GM08714 (cell line): Measurements from ENCODE around the gene URB1.
"Not testable (repeated sequence)": the region's sequence is repeated elsewhere in the genome, so short reads cannot be mapped to it uniquely, and the experiment has no call there.

Experiments used
- H3K4me3 ChIP-seq: fragments of 200-500 bp; sonication (Bioruptor generic); 2 replicates; pipeline ENCODE4 v1.5.1; 2014; ENCODE audit warnings: mild to moderate bottlenecking, low read length, inconsistent platforms
- ZNF274 ChIP-seq: IDR thresholded peaks from 2 replicates; pipeline ENCODE4 v1.6.1; 2012; ENCODE audit warnings: mild to moderate bottlenecking, low read depth, low read length

URB1 gene

GRCh38 chr21:32371913-32372314 is 20.9 kb downstream of the URB1 start:
- no peak overlapping the region for H3K4me3 ChIP-seq
- TF ChIP-seq ZNF274: no peak

- TF ChIP-seq ZNF274: no peak
- no peak overlapping the region for H3K4me3 ChIP-seq
Measured at GRCh38 chr21:32370998-32371766, 21.6 kb downstream of the URB1 start.

- not testable (repeated sequence) for H3K4me3 ChIP-seq
Measured at GRCh38 chr21:32368961-32369360, 23.9 kb downstream of the URB1 start.

GRCh38 chr21:32368386-32368785 is 24.4 kb downstream of the URB1 start:
- no peak overlapping the region for H3K4me3 ChIP-seq
- TF ChIP-seq ZNF274: no peak

- no peak for TF ChIP-seq ZNF274
Measured at GRCh38 chr21:32367158-32367557, 25.7 kb downstream of the URB1 start.

GRCh38 chr21:32366191-32366590 is 26.6 kb downstream of the URB1 start:
- no peak for TF ChIP-seq ZNF274
- H3K4me3 ChIP-seq: no peak overlapping the region

More at GRCh38 chr21:32367158-32367557, 25.7 kb downstream of the URB1 start:
- H3K4me3 ChIP-seq: no peak overlapping the region

GRCh38 chr21:32364796-32365195 is 28.0 kb downstream of the URB1 start:
- TF ChIP-seq ZNF274: no peak
- no peak overlapping the region for H3K4me3 ChIP-seq

- TF ChIP-seq ZNF274: no peak
- no peak overlapping the region for H3K4me3 ChIP-seq
Measured at GRCh38 chr21:32364387-32364786, 28.4 kb downstream of the URB1 start.

GRCh38 chr21:32360401-32360975 is 32.3 kb downstream of the URB1 start:
- no peak for TF ChIP-seq ZNF274
- no peak overlapping the region for H3K4me3 ChIP-seq

GRCh38 chr21:32359719-32360260 is 33.0 kb downstream of the URB1 start:
- no peak for TF ChIP-seq ZNF274
- H3K4me3 ChIP-seq: no peak overlapping the region

- H3K4me3 ChIP-seq: no peak overlapping the region
- TF ChIP-seq ZNF274: no peak
Measured at GRCh38 chr21:32356874-32357395, 35.9 kb downstream of the URB1 start.

- TF ChIP-seq ZNF274: no peak
- no peak overlapping the region for H3K4me3 ChIP-seq
Measured at GRCh38 chr21:32353002-32353711, 39.7 kb downstream of the URB1 start.

- no peak overlapping the region for H3K4me3 ChIP-seq
- TF ChIP-seq ZNF274: no peak
Measured at GRCh38 chr21:32352526-32352925, 40.3 kb downstream of the URB1 start.

- TF ChIP-seq ZNF274: no peak
- no peak overlapping the region for H3K4me3 ChIP-seq
Measured at GRCh38 chr21:32351428-32351827, 41.4 kb downstream of the URB1 start.
